DOHH2 (cell line): ENCODE measurements around the gene EDEM3.

ENCODE experiments used
- H3F3A ChIP-seq: fragments of 200-600 bp; sonication (generic), shearing (Covaris generic); 2 replicates; pipeline ENCODE4 v1.6.0; 2016; ENCODE audit warnings: antibody characterized with exemption, mild to moderate bottlenecking; ENCODE audit not compliant: control insufficient read depth, insufficient read depth
- H3K27ac ChIP-seq: fragments of 200-600 bp; sonication (generic); 2 replicates; pipeline ENCODE4 v1.5.1; 2014; ENCODE audit warnings: low read depth, mild to moderate bottlenecking, low read length, moderate library complexity
- H3K27me3 ChIP-seq: fragments of 200-600 bp; sonication (generic); 2 replicates; pipeline ENCODE4 v1.6.1; 2014; ENCODE audit warnings: mild to moderate bottlenecking, low read length, mixed read lengths; ENCODE audit not compliant: control insufficient read depth
- H3K36me3 ChIP-seq: fragments of 200-600 bp; sonication (generic); 2 replicates; pipeline ENCODE4 v1.6.1; 2014; ENCODE audit warnings: mild to moderate bottlenecking, low read length, moderate library complexity, mixed read lengths; ENCODE audit not compliant: control insufficient read depth
- H3K4me1 ChIP-seq: fragments of 200-600 bp; sonication (generic); 2 replicates; pipeline ENCODE4 v1.6.1; 2014; ENCODE audit warnings: mild to moderate bottlenecking, low read length, mixed read lengths; ENCODE audit not compliant: control insufficient read depth
- H3K4me2 ChIP-seq: fragments of 200-600 bp; sonication (generic); 2 replicates; pipeline ENCODE4 v1.6.0; 2014; ENCODE audit warnings: mild to moderate bottlenecking, low read length, moderate library complexity
- H3K4me3 ChIP-seq: fragments of 200-600 bp; sonication (generic); 2 replicates; pipeline ENCODE4 v1.5.1; 2014; ENCODE audit warnings: mild to moderate bottlenecking, low read length, mixed read lengths
- H3K79me2 ChIP-seq: fragments of 200-600 bp; sonication (generic); 2 replicates; pipeline ENCODE4 v1.6.1; 2014; ENCODE audit warnings: mild to moderate bottlenecking, low read length, mixed read lengths; ENCODE audit not compliant: control insufficient read depth
- H3K9me2 ChIP-seq: fragments of 200-600 bp; sonication (generic); replicated peaks from 2 replicates; pipeline ENCODE4 v1.6.1; 2014; ENCODE audit warnings: mild to moderate bottlenecking, low read length, mixed read lengths; ENCODE audit not compliant: control insufficient read depth
- H3K9me3 ChIP-seq: fragments of 200-600 bp; sonication (generic); 2 replicates; pipeline ENCODE4 v1.6.1; 2014; ENCODE audit warnings: antibody characterized with exemption, low read length, mixed read lengths; ENCODE audit not compliant: control insufficient read depth, insufficient read depth
- H4K20me1 ChIP-seq: fragments of 200-600 bp; sonication (generic); 2 replicates; pipeline ENCODE4 v1.6.0; 2014; ENCODE audit warnings: low read depth, mild to moderate bottlenecking, antibody characterized with exemption, low read length, moderate library complexity; ENCODE audit not compliant: control insufficient read depth, insufficient read depth
- CTCF ChIP-seq: fragments of 200-600 bp; sonication (generic); IDR thresholded peaks from one replicate; pipeline ENCODE4 v1.5.1; 2014; ENCODE audit warnings: antibody characterized with exemption, mild to moderate bottlenecking, low read depth, low read length; ENCODE audit not compliant: poor library complexity, severe bottlenecking
- EZH2phosphoT487 ChIP-seq: fragments of 200-600 bp; sonication (generic); IDR thresholded peaks from 2 replicates; pipeline ENCODE4 v1.6.1; 2017; ENCODE audit warnings: borderline replicate concordance, mild to moderate bottlenecking, antibody characterized with exemption, low read length, moderate library complexity, mixed read lengths

Gene EDEM3

GRCh38 chr1:184793967-184794366 lies 39.3 kb upstream of the EDEM3 start:
- Histone ChIP-seq H3K27ac (no peak overlapping the region), H3K4me1 (no peaks in the 10 kb centered on the region), H3K4me2 (no peak overlapping the region), H3K36me3 (no peaks in the 10 kb centered on the region), H3K4me3 (no peak overlapping the region), H3K9me3 (no peaks in the 10 kb centered on the region), H3F3A (no peaks in the 10 kb centered on the region), H3K79me2 (no peaks in the 10 kb centered on the region), H3K27me3 (no peaks in the 10 kb centered on the region), H4K20me1 (no peaks in the 10 kb centered on the region), H3K9me2 (no peaks in the 10 kb centered on the region)
- TF ChIP-seq CTCF (no peak), EZH2phosphoT487 (no peak)

GRCh38 chr1:184792450-184792969 lies 37.9 kb upstream of the EDEM3 start:
- Histone ChIP-seq H3K36me3 (no peaks in the 10 kb centered on the region), H4K20me1 (no peaks in the 10 kb centered on the region), H3K4me1 (no peaks in the 10 kb centered on the region), H3K9me2 (no peaks in the 10 kb centered on the region), H3F3A (no peaks in the 10 kb centered on the region), H3K79me2 (no peaks in the 10 kb centered on the region), H3K4me2 (no peak overlapping the region), H3K27ac (no peak overlapping the region), H3K27me3 (no peaks in the 10 kb centered on the region), H3K9me3 (no peaks in the 10 kb centered on the region), H3K4me3 (no peak overlapping the region)
- no peak for TF ChIP-seq EZH2phosphoT487
- TF ChIP-seq CTCF = no peak

DNA sequence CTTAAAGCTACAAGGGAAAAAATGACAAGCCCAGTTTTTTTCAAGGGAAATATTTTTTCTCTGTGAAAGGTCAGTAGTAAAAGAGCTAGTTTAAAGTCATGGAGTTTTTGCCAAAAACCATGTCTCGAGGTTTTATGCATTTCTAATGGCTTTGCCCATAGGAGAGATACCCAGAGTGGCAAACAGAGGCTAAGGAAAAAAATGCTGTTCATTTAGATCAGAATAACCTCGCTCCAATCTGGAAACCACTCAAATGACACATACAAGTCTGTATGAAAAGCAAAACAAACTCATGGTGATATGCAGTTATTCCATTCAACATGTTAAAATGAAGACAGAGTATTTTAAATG lies 36.9 kb upstream of the EDEM3 start:
- no peak overlapping the region for H3K27ac ChIP-seq
- no peaks in the 10 kb centered on the region for H3K9me2 ChIP-seq
- H4K20me1 ChIP-seq = no peaks in the 10 kb centered on the region
- H3K27me3 ChIP-seq = no peaks in the 10 kb centered on the region
- TF ChIP-seq CTCF (no peak), EZH2phosphoT487 (no peak)
- H3K9me3 ChIP-seq = no peaks in the 10 kb centered on the region
- no peaks in the 10 kb centered on the region for H3K36me3 ChIP-seq
- H3K4me3 ChIP-seq = no peak overlapping the region
- no peaks in the 10 kb centered on the region for H3F3A ChIP-seq
- no peaks in the 10 kb centered on the region for H3K4me1 ChIP-seq
- H3K4me2 ChIP-seq = no peak overlapping the region
- no peaks in the 10 kb centered on the region for H3K79me2 ChIP-seq
